ENCODE data around the gene ESYT1. TPM values are rescaled to one million over a fixed set of nuclear protein-coding genes. Genes with fewer than 3 reads are reported as not detected.

The ESYT1 gene
- total RNA-seq, 1 donor from 2014 or later, result 464 TPM

DNA sequence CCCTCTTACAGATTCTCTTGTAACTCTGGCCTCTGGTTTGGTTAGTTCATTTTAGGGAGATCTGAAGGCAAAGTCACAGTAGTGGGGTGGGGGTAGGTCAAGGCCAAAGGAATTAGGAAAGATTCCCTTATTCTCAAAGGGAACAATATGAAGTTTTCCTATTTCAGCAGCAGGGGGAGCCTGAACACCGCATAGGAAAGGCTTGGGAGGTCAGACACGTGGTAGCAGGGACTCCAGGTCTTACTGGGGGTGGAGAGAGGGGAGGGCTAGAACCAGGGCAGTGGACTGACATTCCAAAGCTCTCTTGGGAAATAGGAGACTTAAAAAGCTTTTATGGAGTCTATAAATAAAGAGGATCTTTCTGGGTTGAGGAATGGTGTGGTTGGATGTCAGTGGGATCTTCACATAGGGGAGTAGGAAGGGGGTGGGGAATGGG lies 8.7 kb upstream of the ESYT1 start:
- TF ChIP-seq, protein P1, sequence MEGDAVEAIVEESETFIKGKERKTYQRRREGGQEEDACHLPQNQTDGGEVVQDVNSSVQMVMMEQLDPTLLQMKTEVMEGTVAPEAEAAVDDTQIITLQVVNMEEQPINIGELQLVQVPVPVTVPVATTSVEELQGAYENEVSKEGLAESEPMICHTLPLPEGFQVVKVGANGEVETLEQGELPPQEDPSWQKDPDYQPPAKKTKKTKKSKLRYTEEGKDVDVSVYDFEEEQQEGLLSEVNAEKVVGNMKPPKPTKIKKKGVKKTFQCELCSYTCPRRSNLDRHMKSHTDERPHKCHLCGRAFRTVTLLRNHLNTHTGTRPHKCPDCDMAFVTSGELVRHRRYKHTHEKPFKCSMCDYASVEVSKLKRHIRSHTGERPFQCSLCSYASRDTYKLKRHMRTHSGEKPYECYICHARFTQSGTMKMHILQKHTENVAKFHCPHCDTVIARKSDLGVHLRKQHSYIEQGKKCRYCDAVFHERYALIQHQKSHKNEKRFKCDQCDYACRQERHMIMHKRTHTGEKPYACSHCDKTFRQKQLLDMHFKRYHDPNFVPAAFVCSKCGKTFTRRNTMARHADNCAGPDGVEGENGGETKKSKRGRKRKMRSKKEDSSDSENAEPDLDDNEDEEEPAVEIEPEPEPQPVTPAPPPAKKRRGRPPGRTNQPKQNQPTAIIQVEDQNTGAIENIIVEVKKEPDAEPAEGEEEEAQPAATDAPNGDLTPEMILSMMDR (conservative IDR thresholded peaks at IDR 0.05; ENCODE audit: low read depth, low read length), result peak; percentile 83
- H3K4me3 ChIP-seq (ENCODE audit: low read depth, low read length), result peak overlapping the region; percentile 73
- no peak for DNase-seq (ENCODE audit: low read depth)

DNA sequence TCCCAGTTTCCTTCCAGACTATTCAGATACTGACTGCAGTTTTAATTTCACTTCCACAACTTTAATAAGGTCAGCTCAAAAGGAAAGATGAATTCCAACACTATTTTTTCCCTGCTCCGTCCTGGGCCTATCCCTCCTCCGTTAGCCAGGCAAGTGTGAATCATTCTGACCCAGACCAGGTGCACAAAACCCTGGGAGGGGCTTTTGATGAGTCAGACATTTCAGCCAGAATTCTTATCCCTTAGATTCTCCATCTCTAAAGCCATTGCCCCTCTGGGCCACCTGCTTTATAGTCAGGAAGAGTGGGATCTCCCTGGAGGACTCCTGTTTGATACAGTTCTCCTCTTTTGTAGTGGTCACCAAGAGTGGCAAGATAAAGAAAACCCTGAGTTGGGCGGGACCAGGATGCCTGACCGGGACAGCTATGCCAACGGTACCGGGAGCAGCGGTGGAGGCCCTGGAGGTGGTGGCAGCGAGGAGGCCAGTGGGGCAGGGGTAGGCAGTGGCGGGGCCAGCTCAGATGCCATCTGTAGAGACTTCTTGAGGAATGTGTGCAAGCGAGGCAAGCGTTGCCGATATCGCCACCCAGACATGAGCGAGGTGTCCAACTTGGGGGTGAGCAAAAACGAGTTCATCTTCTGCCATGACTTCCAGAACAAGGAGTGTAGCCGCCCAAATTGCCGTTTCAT lies 7.8 kb upstream of the ESYT1 start:
- TF ChIP-seq, protein P1 (conservative IDR thresholded peaks at IDR 0.05; ENCODE audit: low read depth, low read length), result no peak

GRCh38 chr12:56121204-56121870 lies 6.7 kb upstream of the ESYT1 start:
- no peak overlapping the region for H3K4me3 ChIP-seq (ENCODE audit: low read depth, low read length)
- no peak for DNase-seq (ENCODE audit: low read depth)

More for the DNA sequence above, 7.8 kb upstream of the ESYT1 start:
- no peak overlapping the region for H3K4me3 ChIP-seq (ENCODE audit: low read depth, low read length)
- DNase-seq (ENCODE audit: low read depth), result no peak

DNA sequence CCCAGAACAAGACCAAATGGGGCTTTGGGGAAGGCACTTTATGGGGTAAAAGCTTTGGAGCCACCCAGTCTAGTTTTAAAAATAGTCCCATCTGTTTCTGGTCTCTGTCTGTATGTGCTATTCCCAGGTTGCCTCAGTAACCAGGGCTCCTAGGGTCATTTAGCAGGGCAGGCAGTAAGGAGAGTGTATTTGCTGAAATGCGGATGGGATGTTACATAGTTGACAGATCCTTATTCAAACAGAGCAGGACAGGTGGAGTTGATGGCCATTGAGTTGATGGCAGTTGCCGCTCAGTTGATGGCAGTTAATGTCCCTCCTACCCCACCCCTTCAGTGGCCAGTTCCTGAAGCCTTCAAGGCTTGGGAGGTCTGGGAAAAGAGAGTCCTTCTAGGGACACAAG lies 5.4 kb upstream of the ESYT1 start:
- TF ChIP-seq, protein P1 (conservative IDR thresholded peaks at IDR 0.05; ENCODE audit: low read depth, low read length), result no peak
- H3K4me3 ChIP-seq (ENCODE audit: low read depth, low read length), result no peak overlapping the region
- DNase-seq (ENCODE audit: low read depth), result no peak

More at GRCh38 chr12:56121204-56121870, 6.7 kb upstream of the ESYT1 start:
- TF ChIP-seq, protein P1 (conservative IDR thresholded peaks at IDR 0.05; ENCODE audit: low read depth, low read length), result no peak

GRCh38 chr12:56124133-56124532 lies 3.9 kb upstream of the ESYT1 start:
- H3K4me3 ChIP-seq (ENCODE audit: low read depth, low read length), result no peak overlapping the region
- TF ChIP-seq, protein P1 (conservative IDR thresholded peaks at IDR 0.05; ENCODE audit: low read depth, low read length), result no peak
- DNase-seq (ENCODE audit: low read depth), result no peak

- no peak overlapping the region for H3K4me3 ChIP-seq (ENCODE audit: low read depth, low read length)
- DNase-seq (ENCODE audit: low read depth), result no peak
- TF ChIP-seq, protein P1 (conservative IDR thresholded peaks at IDR 0.05; ENCODE audit: low read depth, low read length), result no peak
Observed at GRCh38 chr12:56126732-56127239, 1.3 kb upstream of the ESYT1 start.

Measured in epithelial cell of proximal tubule (primary cell).